Measurements from ENCODE around the gene CTXN1. TPM values are rescaled to one million over a fixed set of nuclear protein-coding genes. Genes with fewer than 3 reads are reported as not detected.
A peak's percentile ranks its signal among the peaks of the same experiment; 100 is the strongest.

CTXN1 gene
- total RNA-seq, 1 experiment from 2014 or later, result 71.7 TPM

- peaks cover 23% of the 10 kb centered on the region for H3K4me1 ChIP-seq (ENCODE audit: insufficient read depth, low read length, poor library complexity, severe bottlenecking)
- H3K27me3 ChIP-seq (replicated peaks; ENCODE audit: insufficient read depth, low read depth, low read length, poor library complexity), result peaks cover 12% of the 10 kb centered on the region
- H3K27ac ChIP-seq (ENCODE audit: low read depth, low read length, poor library complexity, severe bottlenecking), result no peak overlapping the region
- TSS peak; percentile 75 for BruUV-seq (replicated peaks)
- ChIA-PET CTCF (no interaction called here), POLR2A (ENCODE audit: low non-redundant PET) (no interaction called here)
- no peak for DNase-seq (ENCODE audit: low spot score)
- H3K9me3 ChIP-seq (ENCODE audit: low read depth, low read length, poor library complexity, severe bottlenecking), result no peaks in the 10 kb centered on the region
- peaks cover 19% of the 10 kb centered on the region for H3K36me3 ChIP-seq (ENCODE audit: insufficient read depth, low read length, poor library complexity, severe bottlenecking)
- intact Hi-C loops (cut with micrococcal nuclease; ENCODE audit: unreplicated experiment), result no loop called here
- no peak overlapping the region for H3K4me3 ChIP-seq (ENCODE audit: low read depth, low read length, poor library complexity, severe bottlenecking)
- TF ChIP-seq EZH2 (IDR thresholded peaks at IDR 0.05; ENCODE audit: borderline replicate concordance, low read depth, low read length, poor library complexity, severe bottlenecking) (no peak), CTCF (conservative IDR thresholded peaks at IDR 0.05; ENCODE audit: low read depth, low read length) (no peak)
Observed at GRCh38 chr19:7913652-7914051, 12.3 kb downstream of the CTXN1 start.

- Histone ChIP-seq H3K4me1 (ENCODE audit: insufficient read depth, low read length, poor library complexity, severe bottlenecking) (peaks cover 23% of the 10 kb centered on the region), H3K36me3 (ENCODE audit: insufficient read depth, low read length, poor library complexity, severe bottlenecking) (peaks cover 19% of the 10 kb centered on the region), H3K4me3 (ENCODE audit: low read depth, low read length, poor library complexity, severe bottlenecking) (no peak overlapping the region), H3K27me3 (replicated peaks; ENCODE audit: insufficient read depth, low read depth, low read length, poor library complexity) (peaks cover 12% of the 10 kb centered on the region), H3K9me3 (ENCODE audit: low read depth, low read length, poor library complexity, severe bottlenecking) (no peaks in the 10 kb centered on the region), H3K27ac (ENCODE audit: low read depth, low read length, poor library complexity, severe bottlenecking) (no peak overlapping the region)
- intact Hi-C loops (cut with micrococcal nuclease; ENCODE audit: unreplicated experiment), result no loop called here
- no peak for DNase-seq (ENCODE audit: low spot score)
- BruUV-seq (replicated peaks), result no TSS peak
- TF ChIP-seq EZH2 (IDR thresholded peaks at IDR 0.05; ENCODE audit: borderline replicate concordance, low read depth, low read length, poor library complexity, severe bottlenecking), result no peak
- no peak for TF ChIP-seq CTCF (conservative IDR thresholded peaks at IDR 0.05; ENCODE audit: low read depth, low read length)
- CTCF ChIA-PET, result no interaction called here
- POLR2A ChIA-PET (ENCODE audit: low non-redundant PET), result no interaction called here
Observed at GRCh38 chr19:7912697-7913564, 13.0 kb downstream of the CTXN1 start.

- H3K36me3 ChIP-seq (ENCODE audit: insufficient read depth, low read length, poor library complexity, severe bottlenecking), result peaks cover 19% of the 10 kb centered on the region
- BruUV-seq (replicated peaks), result no TSS peak
- POLR2A ChIA-PET (ENCODE audit: low non-redundant PET), result no interaction called here
- H3K9me3 ChIP-seq (ENCODE audit: low read depth, low read length, poor library complexity, severe bottlenecking), result no peaks in the 10 kb centered on the region
- H3K4me1 ChIP-seq (ENCODE audit: insufficient read depth, low read length, poor library complexity, severe bottlenecking), result peaks cover 15% of the 10 kb centered on the region
- H3K4me3 ChIP-seq (ENCODE audit: low read depth, low read length, poor library complexity, severe bottlenecking), result no peak overlapping the region
- peaks cover 12% of the 10 kb centered on the region for H3K27me3 ChIP-seq (replicated peaks; ENCODE audit: insufficient read depth, low read depth, low read length, poor library complexity)
- TF ChIP-seq CTCF (conservative IDR thresholded peaks at IDR 0.05; ENCODE audit: low read depth, low read length) (no peak), EZH2 (IDR thresholded peaks at IDR 0.05; ENCODE audit: borderline replicate concordance, low read depth, low read length, poor library complexity, severe bottlenecking) (no peak)
- intact Hi-C loops (cut with micrococcal nuclease; ENCODE audit: unreplicated experiment), result no loop called here
- H3K27ac ChIP-seq (ENCODE audit: low read depth, low read length, poor library complexity, severe bottlenecking), result no peak overlapping the region
- no peak for DNase-seq (ENCODE audit: low spot score)
- CTCF ChIA-PET, result no interaction called here
Observed at GRCh38 chr19:7912144-7912696, 13.7 kb downstream of the CTXN1 start.
